IMR-90 (cell line): ENCODE data around the gene C1QC. TPM values are rescaled to one million over a fixed set of nuclear protein-coding genes. Genes with fewer than 3 reads are reported as not detected.

ENCODE experiments used
- ATAC-seq: fragments of 200-7000 bp; cut with Tn5 transposase; 2 replicates; pipeline ENCODE4 v1.9.1; 2020; ENCODE audit warnings: low read depth, mild to moderate bottlenecking, moderate library complexity
- BruUV-seq: library from RNA; stranded (reverse); fragments of 400-500 nt; replicated peaks from 2 replicates; lab custom pipeline; 2021; lab: Mats Ljungman, UMichigan
- CTCF ChIA-PET: fragments of 300-600 bp; formaldehyde crosslinking; extraction: SDS; loops from one replicate; lab custom pipeline; 2021; ENCODE audit warnings: antibody characterized with exemption; lab: Yijun Ruan, JAX
- POLR2A ChIA-PET: fragments of 300-600 bp; sonication (Branson Sonifier 250); formaldehyde crosslinking; loops from one replicate; lab custom pipeline; 2022; ENCODE audit warnings: antibody characterized with exemption; ENCODE audit not compliant: unreplicated experiment; lab: Charles Lee
- DNase-seq: peaks from one replicate; pipeline ENCODE4 v3.0.0; 2013
- H2AFZ ChIP-seq: replicated peaks from 2 replicates; pipeline ENCODE3; 2013; ENCODE audit warnings: low read length, mild to moderate bottlenecking; ENCODE audit not compliant: poor library complexity
- H2AK5ac ChIP-seq: 2 replicates; pipeline ENCODE4 v1.6.1; 2013; ENCODE audit warnings: low read depth, low read length, inconsistent platforms
- H2AK9ac ChIP-seq: replicated peaks from 2 replicates; pipeline ENCODE3; 2013; ENCODE audit warnings: mild to moderate bottlenecking, low read depth, low read length, moderate library complexity; ENCODE audit not compliant: poor library complexity
- H2BK120ac ChIP-seq: 2 replicates; pipeline ENCODE4 v1.6.1; 2013; ENCODE audit warnings: low read depth, low read length, inconsistent platforms
- H2BK15ac ChIP-seq: 3 replicates; pipeline ENCODE4 v1.6.1; 2013; ENCODE audit warnings: low read depth, low read length, inconsistent platforms
- H2BK20ac ChIP-seq: 2 replicates; pipeline ENCODE4 v1.6.1; 2013; ENCODE audit warnings: low read depth, mild to moderate bottlenecking, inconsistent platforms, low read length, moderate library complexity
- H2BK5ac ChIP-seq: 2 replicates; pipeline ENCODE4 v1.6.1; 2013; ENCODE audit warnings: mild to moderate bottlenecking, low read depth, low read length, inconsistent platforms; ENCODE audit not compliant: poor library complexity, severe bottlenecking
- H3K14ac ChIP-seq: replicated peaks from 2 replicates; pipeline ENCODE4 v1.6.1; 2013; ENCODE audit warnings: low read depth, low read length, inconsistent platforms
- H3K18ac ChIP-seq: 2 replicates; pipeline ENCODE4 v1.6.1; 2013; ENCODE audit warnings: low read depth, low read length, control low read depth
- H3K23ac ChIP-seq: 2 replicates; pipeline ENCODE4 v1.6.1; 2013; ENCODE audit warnings: low read depth, low read length, inconsistent platforms
- H3K27ac ChIP-seq: 2 replicates; pipeline ENCODE4 v1.5.1; 2013; ENCODE audit warnings: mild to moderate bottlenecking, control low read depth, low read length; ENCODE audit not compliant: insufficient read depth
- H3K27me3 ChIP-seq: 2 replicates; pipeline ENCODE4 v1.6.1; 2013; ENCODE audit warnings: low read length; ENCODE audit not compliant: control insufficient read depth, insufficient read depth
- H3K36me3 ChIP-seq: 2 replicates; pipeline ENCODE4 v1.6.1; 2013; ENCODE audit warnings: low read length, mixed read lengths; ENCODE audit not compliant: control insufficient read depth, insufficient read depth
- H3K4ac ChIP-seq: 2 replicates; pipeline ENCODE4 v1.6.1; 2013; ENCODE audit warnings: low read depth, low read length, inconsistent platforms
- H3K4me1 ChIP-seq: 2 replicates; pipeline ENCODE4 v1.6.1; 2013; ENCODE audit warnings: low read length, mixed read lengths; ENCODE audit not compliant: control insufficient read depth, insufficient read depth
- H3K4me2 ChIP-seq: 2 replicates; pipeline ENCODE4 v1.6.1; 2013; ENCODE audit warnings: low read depth, mild to moderate bottlenecking, control low read depth, low read length, moderate library complexity
- H3K4me3 ChIP-seq: 2 replicates; pipeline ENCODE4 v1.5.1; 2013; ENCODE audit warnings: low read depth, mild to moderate bottlenecking, control low read depth, low read length, moderate library complexity; ENCODE audit not compliant: insufficient read depth
- H3K56ac ChIP-seq: 2 replicates; pipeline ENCODE4 v1.6.1; 2013; ENCODE audit warnings: low read length, inconsistent platforms; ENCODE audit not compliant: insufficient read depth; ENCODE audit errors: extremely low read depth
- H3K79me1 ChIP-seq, 2 experiments: 2 replicates each; pipeline ENCODE4 v1.6.1; 2013; ENCODE audit warnings: low read length in 2 of 2, inconsistent platforms in 1 of 2, low read depth in 1 of 2
- H3K9ac ChIP-seq: 2 replicates; pipeline ENCODE4 v1.6.1; 2013; ENCODE audit warnings: low read depth, low read length, control low read depth
- H3K9me1 ChIP-seq: 2 replicates; pipeline ENCODE4 v1.6.1; 2013; ENCODE audit warnings: low read length, inconsistent platforms; ENCODE audit not compliant: insufficient read depth
- H3K9me3 ChIP-seq: 2 replicates; pipeline ENCODE4 v1.6.1; 2013; ENCODE audit warnings: low read length; ENCODE audit not compliant: control insufficient read depth, insufficient read depth
- H4K20me1 ChIP-seq: 2 replicates; pipeline ENCODE4 v1.6.1; 2013; ENCODE audit warnings: low read length, inconsistent platforms; ENCODE audit not compliant: insufficient read depth
- H4K5ac ChIP-seq: 2 replicates; pipeline ENCODE4 v1.6.1; 2013; ENCODE audit warnings: mild to moderate bottlenecking, low read depth, low read length, control low read depth
- H4K8ac ChIP-seq, 2 experiments: 2 replicates each; pipeline ENCODE4 v1.6.1; 2013; ENCODE audit warnings: low read depth in 2 of 2, low read length in 2 of 2, control low read depth in 1 of 2, inconsistent platforms in 1 of 2
- H4K91ac ChIP-seq: 2 replicates; pipeline ENCODE4 v1.6.1; 2013; ENCODE audit warnings: low read depth, low read length, inconsistent platforms; ENCODE audit not compliant: insufficient read depth
- BHLHE40 ChIP-seq: fragments of 150-350 bp; IDR thresholded peaks from 2 replicates; pipeline ENCODE4 v1.6.1; 2016; ENCODE audit warnings: mild to moderate bottlenecking, low read depth, low read length
- CTCF ChIP-seq: conservative IDR thresholded peaks from 2 replicates; pipeline ENCODE4 v1.5.1; 2012; ENCODE audit warnings: mild to moderate bottlenecking, low read depth, low read length, improper control_type of control experiment
- ELK1 ChIP-seq: fragments of 150-350 bp; IDR thresholded peaks from 2 replicates; pipeline ENCODE4 v1.6.1; 2016; ENCODE audit warnings: low read depth, mild to moderate bottlenecking, low read length, moderate library complexity, borderline replicate concordance
- FOS ChIP-seq: fragments of 150-350 bp; IDR thresholded peaks from 2 replicates; pipeline ENCODE4 v1.6.1; 2016; ENCODE audit warnings: low read depth, low read length
- MAZ ChIP-seq: IDR thresholded peaks from 2 replicates; pipeline ENCODE4 v1.6.1; 2012; ENCODE audit warnings: low read depth, mild to moderate bottlenecking, low read length, improper control_type of control experiment, moderate library complexity, borderline replicate concordance
- MXI1 ChIP-seq: IDR thresholded peaks from 2 replicates; pipeline ENCODE4 v1.6.1; 2012; ENCODE audit warnings: low read depth, mild to moderate bottlenecking, low read length, moderate library complexity, borderline replicate concordance
- NFE2L2 ChIP-seq: fragments of 150-350 bp; IDR thresholded peaks from 2 replicates; pipeline ENCODE4 v1.6.1; 2016; ENCODE audit warnings: low read depth, mild to moderate bottlenecking, low read length
- POLR2A ChIP-seq: IDR thresholded peaks from 2 replicates; pipeline ENCODE4 v1.6.1; 2012; ENCODE audit warnings: mild to moderate bottlenecking, low read depth, low read length
- RAD21 ChIP-seq: IDR thresholded peaks from 2 replicates; pipeline ENCODE4 v1.6.1; 2012; ENCODE audit warnings: low read length, improper control_type of control experiment
- RCOR1 ChIP-seq: IDR thresholded peaks from 2 replicates; pipeline ENCODE4 v1.6.1; 2012; ENCODE audit warnings: mild to moderate bottlenecking, low read length, improper control_type of control experiment; ENCODE audit not compliant: insufficient replicate concordance
- RFX5 ChIP-seq: IDR thresholded peaks from 2 replicates; pipeline ENCODE4 v1.8.0; 2012; ENCODE audit warnings: low read depth, mild to moderate bottlenecking, low read length, moderate library complexity
- SMC3 ChIP-seq: fragments of 150-350 bp; IDR thresholded peaks from 2 replicates; pipeline ENCODE4 v1.6.1; 2016; ENCODE audit warnings: low read depth, mild to moderate bottlenecking, antibody characterized with exemption, low read length, moderate library complexity
- USF2 ChIP-seq: fragments of 150-350 bp; IDR thresholded peaks from 2 replicates; pipeline ENCODE4 v1.6.1; 2017; ENCODE audit warnings: mild to moderate bottlenecking, antibody characterized with exemption, low read length, low read depth
- WGBS, 2 experiments: methylation state at CpG; one replicate each; pipeline versions ENCODE4 v1.1.5 to v1.1.7; 2013; ENCODE audit warnings: missing lambda C conversion rate in 2 of 2; ENCODE audit not compliant: insufficient read length in 1 of 2; ENCODE audit errors: extremely low coverage in 2 of 2; 5-methylcytosine and 5-hydroxymethylcytosine counted together
- dilution Hi-C: fragments of 300-500 bp; cut with HindIII; formaldehyde crosslinking; loops from one replicate; pipeline ENCODE4 v1.14.3; 2018; ENCODE audit warnings: low sequenced_read_pairs; ENCODE audit not compliant: unreplicated experiment
- in situ Hi-C: fragments of 300-500 bp; cut with MboI; formaldehyde crosslinking; loops from 3 replicates; pipeline ENCODE4 v1.14.3; 2019; ENCODE audit warnings: low sequenced_read_pairs, inconsistent platforms, mixed read lengths
- intact Hi-C: fragments of 100-400 bp; cut with micrococcal nuclease; formaldehyde crosslinking; loops from 2 replicates; pipeline ENCODE4 v1.10.0; 2022
- polyA plus RNA-seq, 3 experiments: library from polyadenylated mRNA; depleted of rRNA; stranded (reverse); fragments of >200 nt; gene quantifications; 2 replicates each; pipeline ENCODE4 v1.2.3, GENCODE V29; 2012; ENCODE audit warnings: low replicate concordance in 1 of 3
- total RNA-seq: library from RNA; depleted of rRNA; stranded (reverse); fragments of >200 nt; gene quantifications from 2 replicates; pipeline ENCODE4 v1.2.3, GENCODE V29; 2012

The C1QC gene
- total and polyA plus RNA-seq, 2 of the 4 experiments (the other 2 are of a cell fraction): not detected

GRCh38 chr1:22670352-22670975, 27.0 kb downstream of the C1QC start:
- Histone ChIP-seq H3K27ac (no peak overlapping the region), H4K20me1 (no peaks in the 10 kb centered on the region), H3K4me2 (no peak overlapping the region), H3K18ac (no peak overlapping the region), H2BK20ac (no peak overlapping the region), H4K8ac (no peak overlapping the region), H4K91ac (no peak overlapping the region), H3K36me3 (no peaks in the 10 kb centered on the region), H2BK5ac (no peak overlapping the region), H3K27me3 (peaks cover 69% of the 10 kb centered on the region), H3K9me3 (no peaks in the 10 kb centered on the region), H3K4me1 (no peaks in the 10 kb centered on the region), H2AFZ (no peak overlapping the region), H2AK9ac (no peak overlapping the region), H3K79me1 (no peaks in the 10 kb centered on the region), H3K4me3 (no peak overlapping the region), H3K56ac (no peak overlapping the region), H3K23ac (no peak overlapping the region), H3K4ac (no peak overlapping the region), H4K5ac (no peak overlapping the region), H2AK5ac (no peak overlapping the region), H3K9me1 (no peaks in the 10 kb centered on the region), H3K9ac (no peak overlapping the region), H2BK120ac (no peak overlapping the region), H2BK15ac (no peak overlapping the region), H3K14ac (no peak overlapping the region)
- CTCF ChIA-PET: interaction anchor here (0.6 to 1.0 kb wide), 2 partner anchors 218 to 261 kb away, joined by 3 to 4 read pairs; no protein-coding TSS in a partner anchor
- no TSS peak for BruUV-seq
- dilution Hi-C loops (no loop called here), in situ Hi-C loops (loop anchor here (5.0 kb wide), 1 partner anchor 252 kb away; no protein-coding TSS in a partner anchor), intact Hi-C loops (no loop called here)
- ATAC-seq: no peak
- TF ChIP-seq SMC3 (no peak), MXI1 (no peak), RCOR1 (no peak), CTCF (no peak), BHLHE40 (no peak), RFX5 (no peak), USF2 (no peak), FOS (no peak), MAZ (no peak), POLR2A (no peak), RAD21 (no peak), ELK1 (no peak), NFE2L2 (no peak)
- WGBS, 2 experiments: 18% methylated on average over 9 of the region's 12 CpGs; no CpG with 5 or more reads in 1 of the 2 experiments
- no peak for DNase-seq
- POLR2A ChIA-PET: no interaction called here
